IMR-90 (cell line): ENCODE results near the gene EML6. TPM values are rescaled to one million over a fixed set of nuclear protein-coding genes. Genes with fewer than 3 reads are reported as not detected.

Experiments
- ATAC-seq: fragments of 200-7000 bp; cut with Tn5 transposase; 2 replicates; pipeline ENCODE4 v1.9.1; 2020; ENCODE audit warnings: low read depth, mild to moderate bottlenecking, moderate library complexity
- BruUV-seq: library from RNA; stranded (reverse); fragments of 400-500 nt; replicated peaks from 2 replicates; lab custom pipeline; 2021; lab: Mats Ljungman, UMichigan
- CTCF ChIA-PET: fragments of 300-600 bp; formaldehyde crosslinking; extraction: SDS; loops from one replicate; lab custom pipeline; 2021; ENCODE audit warnings: antibody characterized with exemption; lab: Yijun Ruan, JAX
- POLR2A ChIA-PET: fragments of 300-600 bp; sonication (Branson Sonifier 250); formaldehyde crosslinking; loops from one replicate; lab custom pipeline; 2022; ENCODE audit warnings: antibody characterized with exemption; ENCODE audit not compliant: unreplicated experiment; lab: Charles Lee
- DNase-seq: peaks from one replicate; pipeline ENCODE4 v3.0.0; 2013
- H2AFZ ChIP-seq: replicated peaks from 2 replicates; pipeline ENCODE3; 2013; ENCODE audit warnings: low read length, mild to moderate bottlenecking; ENCODE audit not compliant: poor library complexity
- H2AK5ac ChIP-seq: 2 replicates; pipeline ENCODE4 v1.6.1; 2013; ENCODE audit warnings: low read depth, low read length, inconsistent platforms
- H2AK9ac ChIP-seq: replicated peaks from 2 replicates; pipeline ENCODE3; 2013; ENCODE audit warnings: mild to moderate bottlenecking, low read depth, low read length, moderate library complexity; ENCODE audit not compliant: poor library complexity
- H2BK120ac ChIP-seq: 2 replicates; pipeline ENCODE4 v1.6.1; 2013; ENCODE audit warnings: low read depth, low read length, inconsistent platforms
- H2BK15ac ChIP-seq: 3 replicates; pipeline ENCODE4 v1.6.1; 2013; ENCODE audit warnings: low read depth, low read length, inconsistent platforms
- H2BK20ac ChIP-seq: 2 replicates; pipeline ENCODE4 v1.6.1; 2013; ENCODE audit warnings: low read depth, mild to moderate bottlenecking, inconsistent platforms, low read length, moderate library complexity
- H2BK5ac ChIP-seq: 2 replicates; pipeline ENCODE4 v1.6.1; 2013; ENCODE audit warnings: mild to moderate bottlenecking, low read depth, low read length, inconsistent platforms; ENCODE audit not compliant: poor library complexity, severe bottlenecking
- H3K14ac ChIP-seq: replicated peaks from 2 replicates; pipeline ENCODE4 v1.6.1; 2013; ENCODE audit warnings: low read depth, low read length, inconsistent platforms
- H3K18ac ChIP-seq: 2 replicates; pipeline ENCODE4 v1.6.1; 2013; ENCODE audit warnings: low read depth, low read length, control low read depth
- H3K23ac ChIP-seq: 2 replicates; pipeline ENCODE4 v1.6.1; 2013; ENCODE audit warnings: low read depth, low read length, inconsistent platforms
- H3K27ac ChIP-seq: 2 replicates; pipeline ENCODE4 v1.5.1; 2013; ENCODE audit warnings: mild to moderate bottlenecking, control low read depth, low read length; ENCODE audit not compliant: insufficient read depth
- H3K27me3 ChIP-seq: 2 replicates; pipeline ENCODE4 v1.6.1; 2013; ENCODE audit warnings: low read length; ENCODE audit not compliant: control insufficient read depth, insufficient read depth
- H3K36me3 ChIP-seq: 2 replicates; pipeline ENCODE4 v1.6.1; 2013; ENCODE audit warnings: low read length, mixed read lengths; ENCODE audit not compliant: control insufficient read depth, insufficient read depth
- H3K4ac ChIP-seq: 2 replicates; pipeline ENCODE4 v1.6.1; 2013; ENCODE audit warnings: low read depth, low read length, inconsistent platforms
- H3K4me1 ChIP-seq: 2 replicates; pipeline ENCODE4 v1.6.1; 2013; ENCODE audit warnings: low read length, mixed read lengths; ENCODE audit not compliant: control insufficient read depth, insufficient read depth
- H3K4me2 ChIP-seq: 2 replicates; pipeline ENCODE4 v1.6.1; 2013; ENCODE audit warnings: low read depth, mild to moderate bottlenecking, control low read depth, low read length, moderate library complexity
- H3K4me3 ChIP-seq: 2 replicates; pipeline ENCODE4 v1.5.1; 2013; ENCODE audit warnings: low read depth, mild to moderate bottlenecking, control low read depth, low read length, moderate library complexity; ENCODE audit not compliant: insufficient read depth
- H3K56ac ChIP-seq: 2 replicates; pipeline ENCODE4 v1.6.1; 2013; ENCODE audit warnings: low read length, inconsistent platforms; ENCODE audit not compliant: insufficient read depth; ENCODE audit errors: extremely low read depth
- H3K79me1 ChIP-seq, 2 experiments: 2 replicates each; pipeline ENCODE4 v1.6.1; 2013; ENCODE audit warnings: low read length in 2 of 2, inconsistent platforms in 1 of 2, low read depth in 1 of 2
- H3K9ac ChIP-seq: 2 replicates; pipeline ENCODE4 v1.6.1; 2013; ENCODE audit warnings: low read depth, low read length, control low read depth
- H3K9me1 ChIP-seq: 2 replicates; pipeline ENCODE4 v1.6.1; 2013; ENCODE audit warnings: low read length, inconsistent platforms; ENCODE audit not compliant: insufficient read depth
- H3K9me3 ChIP-seq: 2 replicates; pipeline ENCODE4 v1.6.1; 2013; ENCODE audit warnings: low read length; ENCODE audit not compliant: control insufficient read depth, insufficient read depth
- H4K20me1 ChIP-seq: 2 replicates; pipeline ENCODE4 v1.6.1; 2013; ENCODE audit warnings: low read length, inconsistent platforms; ENCODE audit not compliant: insufficient read depth
- H4K5ac ChIP-seq: 2 replicates; pipeline ENCODE4 v1.6.1; 2013; ENCODE audit warnings: mild to moderate bottlenecking, low read depth, low read length, control low read depth
- H4K8ac ChIP-seq, 2 experiments: 2 replicates each; pipeline ENCODE4 v1.6.1; 2013; ENCODE audit warnings: low read depth in 2 of 2, low read length in 2 of 2, control low read depth in 1 of 2, inconsistent platforms in 1 of 2
- H4K91ac ChIP-seq: 2 replicates; pipeline ENCODE4 v1.6.1; 2013; ENCODE audit warnings: low read depth, low read length, inconsistent platforms; ENCODE audit not compliant: insufficient read depth
- BHLHE40 ChIP-seq: fragments of 150-350 bp; IDR thresholded peaks from 2 replicates; pipeline ENCODE4 v1.6.1; 2016; ENCODE audit warnings: mild to moderate bottlenecking, low read depth, low read length
- CHD1 ChIP-seq: IDR thresholded peaks from 2 replicates; pipeline ENCODE4 v1.6.1; 2012; ENCODE audit warnings: low read depth, low read length, improper control_type of control experiment
- MAFK ChIP-seq: IDR thresholded peaks from 2 replicates; pipeline ENCODE4 v1.6.1; 2012; ENCODE audit warnings: low read depth, low read length, improper control_type of control experiment
- MAZ ChIP-seq: IDR thresholded peaks from 2 replicates; pipeline ENCODE4 v1.6.1; 2012; ENCODE audit warnings: low read depth, mild to moderate bottlenecking, low read length, improper control_type of control experiment, moderate library complexity, borderline replicate concordance
- MXI1 ChIP-seq: IDR thresholded peaks from 2 replicates; pipeline ENCODE4 v1.6.1; 2012; ENCODE audit warnings: low read depth, mild to moderate bottlenecking, low read length, moderate library complexity, borderline replicate concordance
- NFE2L2 ChIP-seq: fragments of 150-350 bp; IDR thresholded peaks from 2 replicates; pipeline ENCODE4 v1.6.1; 2016; ENCODE audit warnings: low read depth, mild to moderate bottlenecking, low read length
- POLR2A ChIP-seq: IDR thresholded peaks from 2 replicates; pipeline ENCODE4 v1.6.1; 2012; ENCODE audit warnings: mild to moderate bottlenecking, low read depth, low read length
- RAD21 ChIP-seq: IDR thresholded peaks from 2 replicates; pipeline ENCODE4 v1.6.1; 2012; ENCODE audit warnings: low read length, improper control_type of control experiment
- RFX5 ChIP-seq: IDR thresholded peaks from 2 replicates; pipeline ENCODE4 v1.8.0; 2012; ENCODE audit warnings: low read depth, mild to moderate bottlenecking, low read length, moderate library complexity
- WGBS, 2 experiments: methylation state at CpG; one replicate each; pipeline versions ENCODE4 v1.1.5 to v1.1.7; 2013; ENCODE audit warnings: missing lambda C conversion rate in 2 of 2; ENCODE audit not compliant: insufficient read length in 1 of 2; ENCODE audit errors: extremely low coverage in 2 of 2; 5-methylcytosine and 5-hydroxymethylcytosine counted together
- dilution Hi-C: fragments of 300-500 bp; cut with HindIII; formaldehyde crosslinking; loops from one replicate; pipeline ENCODE4 v1.14.3; 2018; ENCODE audit warnings: low sequenced_read_pairs; ENCODE audit not compliant: unreplicated experiment
- in situ Hi-C: fragments of 300-500 bp; cut with MboI; formaldehyde crosslinking; loops from 3 replicates; pipeline ENCODE4 v1.14.3; 2019; ENCODE audit warnings: low sequenced_read_pairs, inconsistent platforms, mixed read lengths
- intact Hi-C: fragments of 100-400 bp; cut with micrococcal nuclease; formaldehyde crosslinking; loops from 2 replicates; pipeline ENCODE4 v1.10.0; 2022
- polyA plus RNA-seq, 3 experiments: library from polyadenylated mRNA; depleted of rRNA; stranded (reverse); fragments of >200 nt; gene quantifications; 2 replicates each; pipeline ENCODE4 v1.2.3, GENCODE V29; 2012; ENCODE audit warnings: low replicate concordance in 1 of 3
- total RNA-seq: library from RNA; depleted of rRNA; stranded (reverse); fragments of >200 nt; gene quantifications from 2 replicates; pipeline ENCODE4 v1.2.3, GENCODE V29; 2012

Gene EML6
- total and polyA plus RNA-seq, 2 of the 4 experiments (the other 2 are of a cell fraction): 0.18 to 0.19 TPM

DNA sequence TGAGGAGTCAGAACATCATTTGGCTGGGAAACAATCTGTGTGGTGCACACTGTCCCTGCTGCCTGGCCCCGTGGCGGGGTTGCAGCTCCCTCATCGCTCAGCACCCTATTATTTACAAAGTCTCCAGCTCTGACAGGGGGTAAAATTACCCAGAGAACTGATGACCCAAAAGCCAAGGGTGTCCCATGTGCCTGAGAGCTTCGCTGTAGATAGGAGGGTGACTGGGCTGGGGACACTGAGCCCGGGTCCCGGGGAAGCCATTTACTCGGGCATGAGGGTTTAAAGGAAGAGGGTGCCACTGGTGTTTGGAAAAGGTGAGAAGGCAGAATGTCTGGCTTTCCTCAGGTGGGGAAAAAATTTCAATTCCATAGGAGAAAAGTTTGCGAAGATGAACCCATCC is 48.2 kb upstream of the EML6 start:
- Histone ChIP-seq H4K91ac (no peak overlapping the region), H2BK15ac (no peak overlapping the region), H2AK5ac (no peak overlapping the region), H3K36me3 (peaks cover 2% of the 10 kb centered on the region; the same call in 1 of the 2 replicates), H4K8ac (no peak overlapping the region), H3K9me3 (no peaks in the 10 kb centered on the region), H2BK5ac (no peak overlapping the region), H2AK9ac (no peak overlapping the region), H3K4me1 (peaks cover 15% of the 10 kb centered on the region), H3K4ac (no peak overlapping the region), H2BK20ac (no peak overlapping the region), H3K9ac (no peak overlapping the region), H3K18ac (no peak overlapping the region), H2AFZ (no peak overlapping the region), H3K56ac (no peak overlapping the region), H4K20me1 (no peaks in the 10 kb centered on the region), H4K5ac (no peak overlapping the region), H3K79me1 (peaks cover 0 to 8% of the 10 kb centered on the region in 2 experiments; a peak in 2 of 4 replicates), H3K4me3 (no peak overlapping the region), H3K4me2 (no peak overlapping the region), H3K14ac (no peak overlapping the region), H3K27me3 (no peaks in the 10 kb centered on the region), H3K9me1 (peaks cover 13% of the 10 kb centered on the region), H3K23ac (no peak overlapping the region), H3K27ac (no peak overlapping the region), H2BK120ac (no peak overlapping the region)
- dilution Hi-C loops: no loop called here
- in situ Hi-C loops: no loop called here
- TF ChIP-seq RFX5: no peak
- no peak for TF ChIP-seq MAFK
- no peak for TF ChIP-seq NFE2L2
- TF ChIP-seq CHD1: no peak
- TF ChIP-seq RAD21: no peak
- no peak for TF ChIP-seq MAZ
- no peak for TF ChIP-seq MXI1
- TF ChIP-seq BHLHE40: no peak
- no peak for TF ChIP-seq POLR2A
- POLR2A ChIA-PET: no interaction called here
- intact Hi-C loops: no loop called here
- DNase-seq (no peak), ATAC-seq (no peak)
- CTCF ChIA-PET: no interaction called here
- WGBS, 2 experiments: no CpG with 5 or more reads among the region's 8 CpGs
- BruUV-seq: no TSS peak
